Activated CD4-positive, alpha-beta T cell treated with anti-CD3 and anti-CD28 coated beads for 36 hours (primary cell): ENCODE measurements around the gene ERICH2. TPM values are rescaled to one million over a fixed set of nuclear protein-coding genes. Genes with fewer than 3 reads are reported as not detected.
A peak's percentile ranks its signal among the peaks of the same experiment; 100 is the strongest.
"Not testable (repeated sequence)": the region's sequence is repeated elsewhere in the genome, so short reads cannot be mapped to it uniquely, and the experiment has no call there.

ENCODE experiments used
- ATAC-seq: fragments of 200-7000 bp; cut with Tn5 transposase; one replicate; pipeline ENCODE4 v1.10.0; 2021; ENCODE audit warnings: mild to moderate bottlenecking, moderate library complexity
- CTCF ChIA-PET: fragments of 350-600 bp; sonication (Branson Sonifier 250); formaldehyde crosslinking; loops from one replicate; lab custom pipeline; 2021; ENCODE audit warnings: antibody characterized with exemption; lab: Charles Lee
- POLR2A ChIA-PET: fragments of 350-600 bp; sonication (Branson Sonifier 250); formaldehyde crosslinking; loops from one replicate; lab custom pipeline; 2021; ENCODE audit warnings: antibody characterized with exemption, inconsistent platforms; lab: Charles Lee
- DNase-seq: peaks from one replicate; pipeline ENCODE4 v3.0.0-alpha.2; 2020
- H3K27ac Mint-ChIP-seq: one replicate; pipeline ENCODE4 v1.8.0; 2021; ENCODE audit warnings: mixed read lengths
- H3K27me3 Mint-ChIP-seq: one replicate; pipeline ENCODE4 v1.8.0; 2021; ENCODE audit warnings: mixed read lengths
- H3K36me3 Mint-ChIP-seq: one replicate; pipeline ENCODE4 v1.8.0; 2021; ENCODE audit warnings: low read depth, mixed read lengths
- H3K4me1 Mint-ChIP-seq: one replicate; pipeline ENCODE4 v1.8.0; 2021; ENCODE audit warnings: mixed read lengths
- H3K4me3 Mint-ChIP-seq: one replicate; pipeline ENCODE4 v1.8.0; 2021; ENCODE audit warnings: mild to moderate bottlenecking, moderate library complexity, mixed read lengths
- H3K9me3 Mint-ChIP-seq: one replicate; pipeline ENCODE4 v1.8.0; 2021; ENCODE audit warnings: low read depth, mixed read lengths
- intact Hi-C, 2 experiments: fragments of 100-400 bp; cut with DNase I in 1 of 2; cut with micrococcal nuclease in 1 of 2; formaldehyde crosslinking; loops; one replicate each; pipeline versions ENCODE4 v1.14.2 to v1.15.1; 2022 to 2024; cut with DNase I, micrococcal nuclease
- total RNA-seq, 2 experiments: library from RNA; stranded (reverse); gene quantifications; one replicate each; pipeline ENCODE4 v1.2.3, GENCODE V29; 2021

The ERICH2 gene
- total RNA-seq: not detected

DNA sequence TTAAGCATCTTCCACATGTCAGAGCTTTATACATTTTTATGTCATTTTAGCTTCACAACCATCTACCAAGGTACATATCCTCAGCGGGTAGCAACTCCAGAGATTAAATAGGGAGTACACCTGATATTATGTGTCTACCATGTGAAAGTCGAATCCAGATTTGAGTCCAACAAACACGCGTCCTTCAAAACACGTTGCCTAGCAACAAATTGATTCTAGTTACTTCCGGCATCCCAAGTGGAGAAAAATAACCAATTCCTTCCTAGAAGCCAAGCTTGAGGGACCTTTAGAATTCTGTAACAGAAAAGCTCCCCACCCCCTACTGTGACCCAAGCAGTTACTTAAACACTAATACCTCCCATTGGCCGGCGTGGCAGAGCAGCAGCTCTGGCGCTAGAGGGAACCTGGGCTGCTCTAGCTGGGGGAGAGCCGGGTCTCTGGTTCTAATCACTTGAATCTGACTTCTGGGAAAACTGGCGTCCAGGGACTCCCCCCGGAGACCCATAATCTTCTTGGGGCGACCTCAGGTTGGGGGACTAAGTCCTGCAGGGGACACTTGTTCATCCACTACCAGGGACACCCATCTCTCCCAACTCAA lies at the start of gene ERICH2:
TSS of gene ERICH2 (plus strand) at position 371 of the 598 bp plus-strand sequence. CDS start 304 bp downstream, outside the sequence.
- ATAC-seq: peak; percentile 74
- Mint-ChIP-seq H3K9me3 (no peaks in the 10 kb centered on the region), H3K27me3 (peaks cover 8% of the 10 kb centered on the region), H3K36me3 (no peaks in the 10 kb centered on the region), H3K4me1 (peaks cover 15% of the 10 kb centered on the region), H3K4me3 (peak within 1 kb of the TSS; percentile 79), H3K27ac (peak within 1 kb of the TSS; percentile 73)
- CTCF ChIA-PET: interaction anchor here (0.7 to 2.3 kb wide), 11 partner anchors 10 to 778 kb away, joined by 3 to 14 read pairs (median 3); partner anchors contain the start of gene GORASP2
- POLR2A ChIA-PET: no interaction called here
- peak; percentile 70 for DNase-seq
- intact Hi-C loops: loop anchor here (1.0 to 10.0 kb wide), 7 partner anchors 45 to 945 kb away; partner anchors contain the start of genes GORASP2 (in 2 of the 2), SP5 (in 2 of the 2), METTL5 (in 1 of the 2) and UBR3 (in 1 of the 2)

- intact Hi-C loops: no loop called here
- no peak overlapping the region for H3K27ac Mint-ChIP-seq
- no peaks in the 10 kb centered on the region for H3K36me3 Mint-ChIP-seq
- H3K4me1 Mint-ChIP-seq: peaks cover 7% of the 10 kb centered on the region
- POLR2A ChIA-PET: no interaction called here
- no peak overlapping the region for H3K4me3 Mint-ChIP-seq
- H3K9me3 Mint-ChIP-seq: no peaks in the 10 kb centered on the region
- DNase-seq (no peak), ATAC-seq (no peak)
- H3K27me3 Mint-ChIP-seq: peaks cover 46% of the 10 kb centered on the region
- CTCF ChIA-PET: no interaction called here
Measured at GRCh38 chr2:170721678-170722077, 48.5 kb upstream of the ERICH2 start.

DNA sequence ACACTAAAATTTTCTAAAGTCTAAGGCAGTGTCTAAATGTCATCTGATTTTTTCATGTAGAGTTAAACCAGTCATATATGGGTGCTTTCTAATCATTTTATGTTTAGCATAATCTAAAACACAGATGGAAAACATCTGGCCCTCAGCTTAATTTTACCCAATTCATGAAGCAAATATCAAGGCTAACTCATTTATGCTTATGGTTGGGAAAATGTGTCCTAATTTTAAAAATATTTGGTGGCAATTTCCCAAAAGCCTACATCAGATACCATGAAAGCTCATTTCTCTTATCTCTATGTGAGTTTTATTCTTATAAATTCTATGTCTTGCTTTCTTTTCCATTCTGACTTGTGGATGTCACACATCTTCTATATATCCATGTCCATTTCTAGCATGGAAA lies 47.9 kb upstream of the ERICH2 start:
- Mint-ChIP-seq H3K4me3 (no peak overlapping the region), H3K27me3 (peaks cover 44% of the 10 kb centered on the region), H3K36me3 (no peaks in the 10 kb centered on the region), H3K9me3 (no peaks in the 10 kb centered on the region), H3K27ac (no peak overlapping the region), H3K4me1 (peaks cover 3% of the 10 kb centered on the region)
- ChIA-PET POLR2A (no interaction called here), CTCF (no interaction called here)
- ATAC-seq: no peak
- no peak for DNase-seq
- intact Hi-C loops: no loop called here

DNA sequence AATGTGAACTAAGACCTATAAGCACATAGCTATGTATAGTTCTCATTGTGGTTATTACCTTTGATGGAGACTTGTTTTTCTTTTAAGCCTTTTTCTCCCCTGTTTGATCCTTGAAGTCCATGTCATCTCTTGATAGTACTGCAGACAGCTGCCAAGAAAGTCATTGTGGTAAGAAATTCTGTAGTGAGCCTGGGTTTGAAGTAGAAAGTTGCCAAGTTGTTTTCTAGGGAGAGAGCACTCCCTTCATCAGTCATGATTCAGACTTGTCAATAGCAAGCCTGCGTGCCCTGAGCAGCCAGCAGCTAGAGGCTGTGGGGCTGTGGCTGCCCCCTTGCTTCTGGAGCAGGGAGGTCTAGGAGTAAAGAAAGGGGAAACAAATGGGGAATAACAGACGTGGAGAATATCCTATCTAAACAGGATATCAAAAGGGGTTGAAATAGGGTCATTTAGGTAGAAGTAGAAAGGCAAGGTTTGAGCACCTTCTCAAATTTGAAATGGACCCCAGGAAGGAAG lies 46.7 kb upstream of the ERICH2 start:
- H3K27me3 Mint-ChIP-seq: peaks cover 42% of the 10 kb centered on the region
- no peak overlapping the region for H3K27ac Mint-ChIP-seq
- no peak overlapping the region for H3K4me3 Mint-ChIP-seq
- no peak for DNase-seq
- intact Hi-C loops: no loop called here
- ATAC-seq: no peak
- CTCF ChIA-PET: no interaction called here
- no peaks in the 10 kb centered on the region for H3K4me1 Mint-ChIP-seq
- H3K36me3 Mint-ChIP-seq: no peaks in the 10 kb centered on the region
- POLR2A ChIA-PET: no interaction called here
- H3K9me3 Mint-ChIP-seq: no peaks in the 10 kb centered on the region

DNA sequence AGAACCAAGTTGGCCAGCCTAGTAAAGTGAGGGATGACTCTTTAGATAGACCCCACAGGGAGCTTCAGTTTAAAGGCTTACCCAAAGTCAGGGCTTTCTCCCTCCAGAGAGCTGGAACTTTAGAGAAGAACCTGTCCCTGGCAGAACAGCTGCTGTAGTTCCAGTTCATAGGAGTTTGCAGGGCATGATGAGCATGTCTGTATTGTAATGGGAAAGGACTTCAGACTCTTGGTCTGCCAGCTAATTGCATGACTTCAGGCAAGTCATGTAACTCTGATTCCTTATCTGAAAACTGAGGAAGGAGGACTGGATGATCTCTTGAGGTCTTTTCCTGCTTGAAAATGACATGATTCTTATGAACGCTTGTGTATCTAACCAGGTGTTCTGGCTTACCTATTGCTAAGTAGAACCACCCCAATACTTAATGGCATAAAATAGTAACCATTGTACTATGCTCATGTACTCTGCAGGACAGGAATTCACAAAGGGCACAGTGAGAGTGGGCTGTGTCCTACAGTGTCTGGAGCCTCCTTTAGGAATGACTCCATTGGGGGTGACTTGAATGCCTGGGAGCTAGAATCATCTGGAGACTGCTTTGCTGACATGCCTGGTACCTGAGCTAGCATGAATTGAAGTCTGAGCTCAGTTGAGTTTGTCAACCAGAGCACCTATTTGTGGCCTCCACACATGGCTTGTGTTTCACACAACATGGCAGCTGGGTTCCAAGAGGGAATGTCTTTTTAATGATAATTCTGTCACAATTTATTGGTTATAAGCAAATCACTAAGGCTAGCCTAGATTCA lies 36.2 kb upstream of the ERICH2 start:
- Mint-ChIP-seq H3K4me1 (no peaks in the 10 kb centered on the region), H3K4me3 (no peak overlapping the region)

DNA sequence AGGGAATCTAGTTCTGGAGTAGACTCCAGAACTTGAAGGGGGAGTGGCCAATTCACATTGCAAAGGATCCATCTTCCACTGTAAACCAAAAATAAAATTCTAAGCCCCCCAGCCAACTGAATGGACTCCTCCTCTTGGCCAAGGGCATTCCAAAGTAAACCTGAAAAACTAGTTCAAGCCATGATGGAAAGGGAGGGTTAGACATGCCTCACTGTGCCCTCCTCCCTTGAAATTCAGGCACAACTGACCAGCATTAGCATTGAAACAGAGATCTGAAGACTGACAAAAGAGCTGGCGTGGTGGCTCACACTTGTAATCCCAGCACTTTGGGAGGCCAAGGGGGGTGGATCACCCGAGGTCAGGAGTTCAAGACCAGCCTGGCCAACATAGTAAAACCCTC lies 35.6 kb upstream of the ERICH2 start:
- H3K9me3 Mint-ChIP-seq, POLR2A ChIA-PET, H3K27ac Mint-ChIP-seq, DNase-seq, H3K4me1 Mint-ChIP-seq, H3K36me3 Mint-ChIP-seq, H3K4me3 Mint-ChIP-seq, CTCF ChIA-PET, intact Hi-C loops, ATAC-seq: not testable (repeated sequence)
- peaks cover 12% of the 10 kb centered on the region for H3K27me3 Mint-ChIP-seq

More for the DNA sequence above, 36.2 kb upstream of the ERICH2 start:
- Mint-ChIP-seq H3K9me3 (peaks cover 5% of the 10 kb centered on the region), H3K36me3 (no peaks in the 10 kb centered on the region), H3K27me3 (peaks cover 14% of the 10 kb centered on the region), H3K27ac (no peak overlapping the region)
- intact Hi-C loops: no loop called here
- POLR2A ChIA-PET: no interaction called here
- ATAC-seq (no peak), DNase-seq (no peak)
- CTCF ChIA-PET: no interaction called here

GRCh38 chr2:170736628-170737027 lies 33.5 kb upstream of the ERICH2 start:
- ATAC-seq (no peak), DNase-seq (no peak)
- H3K4me3 Mint-ChIP-seq: no peak overlapping the region
- CTCF ChIA-PET: interaction anchor here (0.6 kb wide), 1 partner anchor 82 kb away, joined by 4 read pairs; no protein-coding TSS in a partner anchor
- peaks cover 4% of the 10 kb centered on the region for H3K27me3 Mint-ChIP-seq
- peaks cover 5% of the 10 kb centered on the region for H3K9me3 Mint-ChIP-seq
- H3K27ac Mint-ChIP-seq: no peak overlapping the region
- H3K4me1 Mint-ChIP-seq: no peaks in the 10 kb centered on the region
- POLR2A ChIA-PET: no interaction called here
- H3K36me3 Mint-ChIP-seq: no peaks in the 10 kb centered on the region
- intact Hi-C loops: no loop called here

- no peak overlapping the region for H3K27ac Mint-ChIP-seq
- H3K36me3 Mint-ChIP-seq: no peaks in the 10 kb centered on the region
- no peak overlapping the region for H3K4me3 Mint-ChIP-seq
- ATAC-seq (no peak), DNase-seq (no peak)
- intact Hi-C loops: no loop called here
- ChIA-PET CTCF (interaction anchor here (0.6 kb wide), 1 partner anchor 81 kb away, joined by 4 read pairs; no protein-coding TSS in a partner anchor), POLR2A (no interaction called here)
- no peaks in the 10 kb centered on the region for H3K4me1 Mint-ChIP-seq
- H3K9me3 Mint-ChIP-seq: peaks cover 5% of the 10 kb centered on the region
- H3K27me3 Mint-ChIP-seq: peaks cover 4% of the 10 kb centered on the region
Measured at GRCh38 chr2:170737406-170737805, 32.8 kb upstream of the ERICH2 start.

GRCh38 chr2:170737821-170738220 lies 32.4 kb upstream of the ERICH2 start:
- intact Hi-C loops: no loop called here
- POLR2A ChIA-PET: interaction anchor here (0.6 kb wide), 1 partner anchor 1073 kb away, joined by 13 read pairs; no protein-coding TSS in a partner anchor

DNA sequence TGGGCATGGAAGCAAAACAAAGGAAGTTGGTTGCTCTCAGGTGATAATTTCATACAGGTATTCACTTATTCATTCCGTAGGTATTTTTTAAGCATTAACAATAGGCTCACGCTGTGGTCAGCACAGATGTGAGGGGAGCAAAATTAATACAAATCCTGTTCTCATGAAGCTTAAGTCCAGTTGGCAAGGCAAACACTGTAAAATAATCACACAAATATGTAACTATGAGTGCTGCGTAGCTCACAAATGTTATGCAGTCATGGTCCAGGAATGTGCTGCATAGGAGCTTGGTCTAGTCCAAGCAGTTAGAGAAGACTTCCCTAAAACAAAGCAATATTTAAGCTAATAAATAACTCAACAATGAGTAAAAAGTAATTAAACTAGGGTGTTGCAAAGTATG lies 31.1 kb upstream of the ERICH2 start:
- Mint-ChIP-seq H3K9me3 (peaks cover 5% of the 10 kb centered on the region), H3K4me3 (no peak overlapping the region), H3K27me3 (peaks cover 6% of the 10 kb centered on the region), H3K27ac (no peak overlapping the region), H3K4me1 (no peaks in the 10 kb centered on the region), H3K36me3 (no peaks in the 10 kb centered on the region)
- POLR2A ChIA-PET: no interaction called here
- CTCF ChIA-PET: interaction anchor here (0.6 to 1.0 kb wide), 4 partner anchors 43 to 415 kb away, joined by 3 read pairs; no protein-coding TSS in a partner anchor
- DNase-seq (no peak), ATAC-seq (no peak)
- intact Hi-C loops: no loop called here

More at GRCh38 chr2:170737821-170738220, 32.4 kb upstream of the ERICH2 start:
- no peak for DNase-seq
- ATAC-seq: no peak
- Mint-ChIP-seq H3K4me3 (no peak overlapping the region), H3K36me3 (no peaks in the 10 kb centered on the region), H3K27me3 (peaks cover 4% of the 10 kb centered on the region), H3K4me1 (no peaks in the 10 kb centered on the region), H3K9me3 (peaks cover 5% of the 10 kb centered on the region), H3K27ac (no peak overlapping the region)
- CTCF ChIA-PET: no interaction called here

DNA sequence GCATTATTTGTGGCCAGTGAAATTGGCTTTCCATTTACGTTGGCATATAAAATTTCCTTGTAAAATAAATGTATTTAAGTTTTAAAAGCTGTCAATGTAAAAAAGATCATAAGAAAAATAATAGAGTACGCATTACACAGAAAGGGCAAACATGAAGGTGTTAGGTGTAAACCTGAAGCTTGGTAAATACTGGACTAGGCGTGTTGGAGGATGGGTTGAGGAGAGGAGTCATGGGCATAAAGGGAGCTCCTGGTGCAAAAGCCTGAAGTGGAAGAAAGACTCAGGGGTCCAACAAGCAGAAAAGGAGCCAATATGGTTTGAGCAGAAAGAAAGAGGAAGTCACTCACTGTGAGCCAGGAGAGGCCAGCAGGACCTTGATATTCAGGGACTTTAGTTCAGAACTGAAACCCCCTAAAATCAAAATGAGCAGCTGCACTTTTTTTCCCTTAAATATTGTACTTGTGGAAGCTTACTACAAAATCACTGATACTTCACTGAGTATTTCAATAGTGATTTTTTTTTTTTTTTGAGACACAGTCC lies 30.6 kb upstream of the ERICH2 start:
- Mint-ChIP-seq H3K27ac (no peak overlapping the region), H3K4me1 (no peaks in the 10 kb centered on the region), H3K4me3 (no peak overlapping the region), H3K27me3 (peaks cover 10% of the 10 kb centered on the region), H3K9me3 (peaks cover 5% of the 10 kb centered on the region), H3K36me3 (no peaks in the 10 kb centered on the region)
- ATAC-seq (no peak), DNase-seq (no peak)
- ChIA-PET CTCF (interaction anchor here (0.7 kb wide), 2 partner anchors 76 to 477 kb away, joined by 3 read pairs; no protein-coding TSS in a partner anchor), POLR2A (no interaction called here)
- intact Hi-C loops: no loop called here
